DOHH2 (cell line): ENCODE data around the gene HGF.

Source experiments
- CTCF ChIP-seq: fragments of 200-600 bp; sonication (generic); IDR thresholded peaks from one replicate; pipeline ENCODE4 v1.5.1; 2014; ENCODE audit warnings: antibody characterized with exemption, mild to moderate bottlenecking, low read depth, low read length; ENCODE audit not compliant: poor library complexity, severe bottlenecking
- EZH2phosphoT487 ChIP-seq: fragments of 200-600 bp; sonication (generic); IDR thresholded peaks from 2 replicates; pipeline ENCODE4 v1.6.1; 2017; ENCODE audit warnings: borderline replicate concordance, mild to moderate bottlenecking, antibody characterized with exemption, low read length, moderate library complexity, mixed read lengths

DNA sequence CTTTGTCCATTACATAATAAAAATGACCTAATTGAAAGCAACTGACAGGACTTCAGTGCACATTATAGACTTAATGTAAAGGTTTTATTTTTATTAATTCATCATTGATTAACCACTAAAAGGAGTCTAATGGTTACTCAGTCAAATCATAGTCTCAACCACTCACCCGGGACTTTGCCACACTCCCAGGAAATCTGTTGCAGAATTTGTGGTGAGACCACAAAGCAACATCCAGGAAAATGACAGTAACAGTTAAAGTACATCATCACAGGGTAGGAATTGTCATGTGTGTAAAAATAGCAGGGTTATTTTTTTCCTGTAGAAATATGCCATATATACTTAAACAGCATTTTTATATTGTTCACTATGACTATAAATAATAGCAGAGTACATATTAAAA, 6.3 kb upstream of the HGF start:
- no peak for TF ChIP-seq CTCF
- TF ChIP-seq EZH2phosphoT487, result no peak
